NCI-H226 (cell line): ENCODE measurements around the gene FSTL4.
A peak's percentile ranks its signal among the peaks of the same experiment; 100 is the strongest.
"Not testable (repeated sequence)": the region's sequence is repeated elsewhere in the genome, so short reads cannot be mapped to it uniquely, and the experiment has no call there.

ENCODE experiments used
- DNase-seq: peaks from one replicate; pipeline ENCODE4 v3.0.0-alpha.2; 2015

The FSTL4 gene

DNA sequence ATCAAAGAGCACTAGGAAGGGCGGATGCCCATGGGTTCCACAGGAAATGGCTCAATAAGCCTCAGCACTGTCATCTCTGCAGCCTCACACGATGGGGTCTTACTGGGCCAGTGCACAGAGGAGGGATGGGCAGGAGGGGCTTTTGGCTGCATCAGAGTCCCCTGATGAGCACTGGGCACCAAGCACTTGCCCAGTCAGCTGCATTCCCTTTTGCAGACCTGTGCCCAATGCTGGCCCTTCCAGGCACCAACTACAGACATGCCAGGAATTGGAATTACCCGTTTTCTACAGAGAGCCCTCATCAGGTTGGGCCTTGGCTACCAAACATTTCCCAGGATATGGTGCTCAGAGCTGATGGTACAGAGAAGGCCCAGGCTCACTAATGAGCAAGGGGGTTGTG lies 378.1 kb downstream of the FSTL4 start:
- peak; percentile 0 for DNase-seq

GRCh38 chr5:133233616-133234015 lies 378.7 kb downstream of the FSTL4 start:
- peak; percentile 0 for DNase-seq

DNA sequence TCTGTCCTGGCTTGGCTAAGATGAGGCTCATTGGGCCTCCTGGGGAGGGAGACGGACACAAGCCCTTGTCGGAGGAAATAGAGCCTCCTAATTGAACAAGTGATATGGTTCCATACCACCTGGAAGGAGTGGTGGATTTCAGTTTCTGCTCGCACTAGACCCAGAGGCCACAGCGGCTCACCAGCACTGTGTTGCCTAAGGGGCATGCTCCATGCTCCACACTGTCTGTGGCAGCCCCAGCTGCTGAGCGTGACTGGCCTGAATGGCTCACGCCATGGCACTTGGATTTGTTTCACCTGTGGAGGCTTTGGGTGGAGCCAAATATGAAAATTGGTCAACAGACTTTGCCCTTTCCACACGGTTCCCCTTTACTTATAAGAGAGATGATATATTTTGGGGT lies 379.4 kb downstream of the FSTL4 start:
- DNase-seq: peak; percentile 1

DNA sequence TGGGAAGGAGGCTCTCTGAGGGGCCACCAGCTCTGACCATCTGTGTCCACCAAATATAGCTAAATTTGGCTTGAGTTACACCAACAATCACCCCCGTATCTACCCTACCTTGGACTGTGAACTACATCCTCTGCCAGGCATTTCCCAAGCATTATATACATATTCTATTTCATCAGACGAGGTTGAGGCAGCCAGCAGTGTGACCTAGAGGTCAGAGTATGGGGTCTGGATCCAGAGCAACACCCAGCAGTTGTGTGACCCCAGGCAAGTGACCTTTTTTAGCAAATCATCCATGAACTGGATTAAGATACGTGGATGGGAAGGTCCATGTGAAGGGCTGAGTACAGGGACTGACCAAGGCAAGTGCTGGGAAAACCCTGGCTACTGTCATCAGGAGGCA lies 379.9 kb downstream of the FSTL4 start:
- peak; percentile 0 for DNase-seq

GRCh38 chr5:133232011-133232410 lies 380.3 kb downstream of the FSTL4 start:
- DNase-seq: peak; percentile 0

GRCh38 chr5:133230823-133231578 lies 381.3 kb downstream of the FSTL4 start:
- DNase-seq: peak; percentile 2

DNA sequence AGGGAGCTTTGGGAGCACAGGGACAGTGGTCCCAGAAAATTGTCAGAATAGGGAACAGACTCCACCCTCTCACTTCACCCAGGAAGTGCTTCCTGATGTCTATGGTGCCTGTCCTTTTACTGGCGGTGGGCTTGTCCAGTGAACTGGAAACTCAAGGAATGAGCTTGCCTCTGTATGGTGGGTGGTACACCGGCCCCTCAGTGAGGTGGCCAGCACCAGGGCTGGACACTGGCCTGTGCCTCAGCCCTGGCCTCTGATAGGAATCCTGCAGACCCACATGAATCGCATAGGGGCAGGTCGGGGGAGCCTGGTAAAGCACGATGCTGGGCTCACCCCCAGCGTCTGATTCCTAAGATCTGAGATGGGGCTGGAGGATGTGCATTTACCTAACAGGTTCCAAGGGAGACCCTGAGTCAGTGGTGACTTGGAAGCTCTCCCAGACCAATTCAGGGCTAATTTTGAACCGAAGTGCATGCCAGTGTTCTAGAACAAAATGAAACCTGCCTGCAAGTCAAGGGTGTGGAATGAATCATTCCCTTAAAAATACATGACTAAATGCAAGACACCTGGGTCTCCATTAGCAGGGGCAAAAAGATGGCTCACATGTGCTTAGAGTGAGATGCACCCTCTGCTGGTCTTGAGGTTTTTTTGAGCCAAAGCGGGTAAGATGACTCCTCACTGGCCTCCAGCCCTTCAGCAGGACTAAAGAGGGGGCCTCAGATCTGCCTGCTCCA lies 382.2 kb downstream of the FSTL4 start:
- DNase-seq: peak; percentile 0

GRCh38 chr5:133228316-133228715 lies 384.0 kb downstream of the FSTL4 start:
- no peak for DNase-seq

- no peak for DNase-seq
These were observed 384.4 kb downstream of the FSTL4 start for GRCh38 chr5:133227897-133228296.

DNA sequence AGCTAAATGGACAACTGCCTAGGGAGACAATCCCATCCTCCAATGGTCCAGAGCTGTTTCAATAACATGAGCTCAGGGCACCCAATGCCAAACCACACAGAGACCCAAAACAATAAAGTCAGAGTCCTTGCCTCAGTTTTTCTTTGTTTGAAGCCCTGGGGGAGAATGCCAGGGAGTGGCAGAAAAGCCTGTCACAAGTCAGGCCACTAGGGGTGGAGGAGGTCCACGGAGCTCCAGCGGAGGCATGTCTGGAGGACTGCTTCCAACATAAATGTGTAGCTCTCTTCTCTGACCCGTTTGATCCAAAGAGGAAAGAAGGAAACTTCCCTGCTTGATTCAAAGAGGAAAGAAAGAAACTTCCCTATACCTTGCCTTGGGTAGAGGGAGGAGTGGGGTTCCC lies 385.3 kb downstream of the FSTL4 start:
- peak; percentile 0 for DNase-seq

GRCh38 chr5:133226186-133226585 lies 386.2 kb downstream of the FSTL4 start:
- peak; percentile 0 for DNase-seq

DNA sequence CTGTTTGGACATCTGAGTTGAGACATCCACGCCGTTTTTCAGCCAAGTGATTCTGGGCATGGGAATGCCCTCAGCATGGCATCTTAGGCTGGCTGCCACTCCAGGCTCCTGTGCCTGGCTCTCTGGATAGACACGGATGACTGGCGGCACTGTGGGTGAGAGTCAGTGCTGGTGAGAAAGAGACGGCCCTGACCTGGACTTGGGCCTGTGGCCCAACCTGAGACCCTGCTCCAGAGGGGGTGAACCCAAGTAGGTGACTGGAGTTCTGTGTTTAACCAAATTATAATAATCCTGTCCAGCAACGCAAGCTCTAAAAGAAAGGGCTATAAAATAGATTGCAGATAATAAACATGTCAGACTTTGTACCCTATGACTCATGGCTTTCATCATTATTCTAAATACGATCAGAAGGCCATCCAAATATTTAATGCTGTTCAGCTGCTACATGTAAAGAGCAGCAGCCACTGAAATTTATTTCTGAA lies 386.6 kb downstream of the FSTL4 start:
- peak; percentile 0 for DNase-seq

DNA sequence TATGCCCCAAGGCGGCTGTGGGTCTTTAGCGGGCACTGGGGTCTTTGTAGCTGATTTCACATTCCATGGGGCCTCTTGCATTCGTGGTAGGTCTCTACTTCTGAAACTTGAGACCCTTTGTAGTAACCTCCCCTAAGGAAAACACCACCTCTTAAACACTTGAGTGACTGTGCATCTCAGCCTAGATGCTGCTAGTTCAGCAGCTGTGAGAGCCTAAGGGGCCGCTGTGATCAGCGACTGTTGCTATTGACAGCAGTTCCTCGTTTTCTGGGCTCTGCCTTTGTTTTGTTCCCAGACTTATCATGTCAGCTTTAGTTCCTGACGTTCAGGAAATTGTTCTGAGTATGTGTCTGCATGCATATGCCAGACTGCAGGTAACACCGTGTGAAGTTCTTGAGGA lies 389.4 kb downstream of the FSTL4 start:
- no peak for DNase-seq

DNA sequence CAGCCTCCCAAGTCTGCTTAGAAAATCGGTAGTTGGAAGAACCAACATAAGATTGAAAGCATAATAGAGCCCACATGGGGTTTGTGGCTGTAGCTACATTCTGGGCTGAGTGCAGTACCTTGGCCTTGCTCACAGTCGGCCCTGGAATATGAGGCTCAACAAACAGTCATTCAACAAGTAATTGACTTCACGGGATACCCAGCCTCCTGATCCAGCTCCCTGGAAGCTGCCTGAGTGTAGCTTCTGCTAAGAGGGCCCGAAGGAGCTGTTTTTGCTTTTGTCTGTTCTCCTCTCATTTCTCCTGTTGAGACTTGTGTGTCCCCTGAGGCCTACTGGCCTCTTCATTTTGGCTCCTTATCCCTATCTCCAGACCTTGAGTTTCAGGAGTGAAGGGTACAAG lies 389.8 kb downstream of the FSTL4 start:
- DNase-seq: no peak

DNA sequence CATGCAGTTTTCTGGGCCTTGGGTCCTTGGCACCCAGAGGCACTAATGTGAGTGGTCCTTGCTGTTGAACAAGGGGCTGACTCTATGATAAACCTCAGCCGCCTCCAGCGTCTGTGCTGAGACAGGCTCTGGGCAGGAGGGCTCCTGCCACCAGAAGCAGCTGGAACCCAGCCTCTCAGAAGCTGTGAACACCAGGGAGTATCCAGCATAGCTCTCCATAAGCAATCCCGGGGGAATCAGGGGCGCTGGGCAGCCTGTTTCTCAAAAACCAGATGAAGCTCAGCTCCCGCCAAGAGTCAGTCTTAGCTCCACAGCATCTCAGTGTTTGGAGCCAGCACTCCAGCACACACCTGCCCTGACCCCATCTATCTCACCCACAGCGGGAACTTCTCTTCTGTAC lies 390.3 kb downstream of the FSTL4 start:
- no peak for DNase-seq

GRCh38 chr5:133220851-133221674 lies 391.3 kb downstream of the FSTL4 start:
- no peak for DNase-seq

DNA sequence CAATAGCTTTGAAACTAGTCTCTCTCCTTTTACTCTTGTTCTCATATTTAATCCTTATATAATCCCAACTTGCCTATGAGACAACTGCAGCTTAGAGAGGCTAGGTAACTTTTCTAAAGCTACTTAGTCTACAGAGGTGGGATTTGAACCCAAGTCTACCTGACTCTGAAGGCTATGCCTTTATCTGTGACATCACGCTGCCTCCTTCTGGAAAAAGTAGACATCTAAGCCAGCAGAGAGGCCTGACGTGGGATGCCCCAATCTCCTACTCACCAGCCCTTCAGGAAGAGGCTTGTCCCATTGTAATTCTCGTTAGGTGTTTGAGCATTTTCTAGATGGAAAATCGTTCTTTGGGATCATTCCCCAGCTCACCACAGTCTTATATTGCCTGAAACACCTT lies 393.0 kb downstream of the FSTL4 start:
- DNase-seq: no peak

DNA sequence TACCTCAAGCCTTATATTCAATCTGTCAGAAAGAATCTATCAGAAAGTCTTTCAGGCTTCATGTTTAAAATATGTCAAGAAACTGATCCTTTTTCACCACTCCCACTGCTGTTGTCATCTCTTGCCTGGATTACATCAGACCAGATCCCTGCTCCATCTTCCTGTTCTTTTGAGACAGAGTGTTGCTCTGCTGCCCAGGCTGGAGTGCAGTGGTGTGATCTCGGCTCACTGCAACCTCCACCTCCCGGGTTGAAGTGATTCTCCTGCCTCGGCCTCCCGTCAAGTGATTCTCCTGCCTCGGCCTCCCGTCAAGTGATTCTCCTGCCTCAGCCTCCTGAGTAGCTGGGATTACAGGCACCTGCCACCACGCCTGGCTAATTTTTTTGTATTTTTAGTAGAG lies 396.2 kb downstream of the FSTL4 start:
- DNase-seq: not testable (repeated sequence)

DNA sequence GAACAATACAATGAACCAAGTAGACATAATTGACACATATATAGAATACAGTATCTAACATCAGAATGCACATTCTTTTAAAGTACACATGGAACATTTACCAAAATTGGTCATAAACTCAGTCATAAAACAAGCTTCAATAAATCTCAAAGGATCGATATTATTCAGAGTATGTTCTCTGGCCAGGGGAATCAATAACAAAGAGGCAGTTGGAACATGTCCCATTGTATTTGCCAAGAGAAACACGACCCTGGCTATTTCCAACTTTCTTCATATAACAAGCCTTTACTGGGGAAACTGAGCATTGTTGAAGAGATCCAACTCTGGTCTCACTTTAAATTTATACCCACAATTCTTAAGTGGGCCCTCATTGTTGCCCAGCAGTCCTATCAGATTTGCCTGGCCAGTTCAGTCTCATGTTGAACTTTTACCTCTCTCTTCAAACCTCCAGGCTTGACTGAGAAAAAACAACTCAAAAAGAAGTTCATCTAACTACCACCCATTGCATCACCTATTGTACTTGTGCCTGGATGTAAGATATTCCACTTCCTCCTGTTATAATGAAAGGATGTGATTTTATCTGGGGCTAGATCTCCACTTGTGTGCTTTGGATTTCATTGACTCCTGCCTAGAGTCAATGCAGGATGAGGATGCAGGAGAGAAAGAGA lies 398.1 kb downstream of the FSTL4 start:
- no peak for DNase-seq

GRCh38 chr5:133205649-133206048 lies 406.7 kb downstream of the FSTL4 start:
- no peak for DNase-seq

DNA sequence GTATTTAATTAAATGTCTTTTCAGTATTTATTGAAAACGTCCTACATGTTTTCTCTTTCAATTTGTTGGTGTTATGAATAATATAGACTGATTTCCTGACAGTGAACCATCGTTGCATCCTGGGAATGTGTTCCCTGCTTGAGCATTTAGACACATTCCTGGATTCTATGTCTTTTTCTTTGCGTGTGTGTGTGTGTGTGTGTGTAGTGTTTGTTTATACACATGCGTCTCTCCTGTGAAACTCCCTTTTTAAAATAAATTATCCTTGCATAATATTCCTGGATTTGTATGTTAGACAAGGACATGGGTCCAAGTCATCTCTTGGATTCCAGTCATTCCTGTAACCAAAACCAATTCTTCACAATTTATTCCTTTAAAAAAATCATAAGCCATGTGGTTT lies 407.1 kb downstream of the FSTL4 start:
- no peak for DNase-seq

DNA sequence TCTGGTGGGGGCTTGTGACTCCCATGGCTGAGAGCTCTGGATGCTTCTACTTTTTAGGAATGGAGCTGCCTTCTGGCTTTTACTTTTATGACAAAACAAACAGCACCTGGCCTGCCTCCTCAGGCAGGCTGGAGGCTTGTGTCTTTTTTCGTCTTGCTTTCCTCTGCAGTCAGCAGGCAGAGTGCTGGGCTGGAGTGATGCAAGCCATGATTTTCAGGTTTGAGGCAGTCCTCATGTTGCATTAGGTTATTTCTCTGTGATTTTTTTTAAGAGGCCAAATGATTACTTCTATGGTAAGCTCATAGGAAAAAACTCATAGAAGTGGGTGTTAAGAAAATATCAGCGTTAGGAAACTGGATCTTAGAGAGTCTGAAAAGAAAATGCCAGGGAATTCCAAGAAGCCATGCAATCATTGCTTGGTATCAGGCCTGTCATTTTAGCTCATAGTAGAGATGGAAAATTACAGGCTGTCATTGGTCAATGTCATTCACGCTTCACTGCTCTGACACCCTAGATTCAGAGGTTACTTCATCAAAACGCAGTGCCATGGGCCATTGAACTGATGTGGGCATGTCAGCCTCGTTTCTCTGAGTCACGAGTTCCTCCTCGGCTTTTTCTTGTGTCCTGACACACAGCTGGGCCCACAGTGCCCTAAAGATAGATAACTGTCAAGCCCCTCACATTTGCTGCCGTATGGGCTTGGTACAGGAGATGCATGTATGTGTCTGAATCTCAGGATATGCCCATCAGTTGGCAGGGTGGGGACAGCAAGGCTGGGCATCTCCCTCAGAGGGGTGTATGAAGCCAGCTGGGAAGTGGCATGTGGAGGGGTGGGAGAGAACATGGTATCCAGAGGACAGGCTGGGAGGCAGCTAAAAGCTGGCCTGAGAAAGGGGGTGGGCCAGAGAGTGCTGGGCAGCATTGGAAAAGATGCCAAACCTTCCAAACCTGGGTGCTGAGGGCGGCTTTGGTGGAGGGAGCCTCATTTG lies 408.7 kb downstream of the FSTL4 start:
- DNase-seq: no peak
